ENCODE measurements around the gene GINM1.

The GINM1 gene

DNA sequence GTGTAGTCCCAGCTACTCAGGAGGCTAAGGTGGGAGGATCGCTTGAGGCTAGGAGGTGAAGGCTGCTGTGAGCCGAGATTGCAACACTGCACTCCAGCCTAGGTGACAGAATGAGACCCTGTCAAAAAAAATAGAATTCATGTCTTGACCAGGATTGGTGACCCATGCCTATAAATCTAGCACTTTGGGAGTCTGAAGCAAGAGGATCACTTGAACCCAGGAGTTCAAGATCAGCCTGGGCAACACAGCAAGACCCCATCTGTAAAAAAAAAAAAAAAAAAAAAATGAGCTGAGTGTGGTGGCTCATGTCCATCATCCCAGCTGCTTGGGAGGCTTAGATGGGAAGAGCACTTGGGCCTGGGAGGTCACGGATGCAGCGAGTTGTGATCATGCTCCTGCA is 34.3 kb downstream of the GINM1 start:
- H3K9ac ChIP-seq (ENCODE audit: low read length), result no peak overlapping the region
- H3K9me3 ChIP-seq (ENCODE audit: control insufficient read depth, insufficient read depth, low read depth, low read length), result no peaks in the 10 kb centered on the region
- no peak overlapping the region for H3K27ac ChIP-seq (ENCODE audit: low read depth, low read length)
- no peak overlapping the region for H3K4me3 ChIP-seq (ENCODE audit: low read depth, low read length)
- no peaks in the 10 kb centered on the region for H3K4me1 ChIP-seq (ENCODE audit: control insufficient read depth, insufficient read depth, low read length)
- peaks cover 54% of the 10 kb centered on the region for H3K36me3 ChIP-seq (ENCODE audit: control insufficient read depth, insufficient read depth, low read length)
- no peaks in the 10 kb centered on the region for H3K27me3 ChIP-seq (ENCODE audit: control insufficient read depth, insufficient read depth, low read length)

GRCh38 chr6:149608381-149608982 is 42.3 kb downstream of the GINM1 start:
- no peak overlapping the region for H3K27ac ChIP-seq (ENCODE audit: low read depth, low read length)
- H3K9ac ChIP-seq (ENCODE audit: low read length), result no peak overlapping the region
- peaks cover 3% of the 10 kb centered on the region; the same call in 1 of the 2 replicates for H3K9me3 ChIP-seq (ENCODE audit: control insufficient read depth, insufficient read depth, low read depth, low read length)
- no peak overlapping the region for H3K4me3 ChIP-seq (ENCODE audit: low read depth, low read length)
- H3K27me3 ChIP-seq (ENCODE audit: control insufficient read depth, insufficient read depth, low read length), result no peaks in the 10 kb centered on the region
- peaks cover 7% of the 10 kb centered on the region; the same call in 1 of the 2 replicates for H3K36me3 ChIP-seq (ENCODE audit: control insufficient read depth, insufficient read depth, low read length)
- no peaks in the 10 kb centered on the region for H3K4me1 ChIP-seq (ENCODE audit: control insufficient read depth, insufficient read depth, low read length)

DNA sequence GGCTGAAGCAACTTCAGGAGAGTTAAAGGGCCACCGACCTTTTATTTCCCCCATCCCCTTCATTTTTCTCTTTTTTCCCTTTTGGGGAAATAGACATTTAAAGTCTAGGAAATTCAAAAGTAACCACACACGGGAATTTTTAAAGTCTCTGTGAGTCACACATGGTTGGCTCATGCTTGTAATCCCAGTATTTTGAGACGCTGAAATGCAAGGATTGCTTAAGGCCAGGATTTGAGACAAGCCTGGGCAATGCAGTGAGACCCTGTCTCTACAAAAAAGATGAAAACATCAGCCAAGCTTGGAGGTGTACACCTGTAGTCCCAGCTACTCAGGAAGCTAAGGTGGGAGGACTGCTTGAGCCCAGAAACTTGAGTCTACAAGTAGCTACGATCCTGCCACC is 48.2 kb downstream of the GINM1 start:
- H3K4me1 ChIP-seq (ENCODE audit: control insufficient read depth, insufficient read depth, low read length), result no peaks in the 10 kb centered on the region
- peaks cover 8% of the 10 kb centered on the region; the same call in 1 of the 2 replicates for H3K9me3 ChIP-seq (ENCODE audit: control insufficient read depth, insufficient read depth, low read depth, low read length)
- H3K36me3 ChIP-seq (ENCODE audit: control insufficient read depth, insufficient read depth, low read length), result peaks cover 14% of the 10 kb centered on the region
- H3K27ac ChIP-seq (ENCODE audit: low read depth, low read length), result no peak overlapping the region
- no peaks in the 10 kb centered on the region for H3K27me3 ChIP-seq (ENCODE audit: control insufficient read depth, insufficient read depth, low read length)
- no peak overlapping the region for H3K4me3 ChIP-seq (ENCODE audit: low read depth, low read length)
- no peak overlapping the region for H3K9ac ChIP-seq (ENCODE audit: low read length)

DNA sequence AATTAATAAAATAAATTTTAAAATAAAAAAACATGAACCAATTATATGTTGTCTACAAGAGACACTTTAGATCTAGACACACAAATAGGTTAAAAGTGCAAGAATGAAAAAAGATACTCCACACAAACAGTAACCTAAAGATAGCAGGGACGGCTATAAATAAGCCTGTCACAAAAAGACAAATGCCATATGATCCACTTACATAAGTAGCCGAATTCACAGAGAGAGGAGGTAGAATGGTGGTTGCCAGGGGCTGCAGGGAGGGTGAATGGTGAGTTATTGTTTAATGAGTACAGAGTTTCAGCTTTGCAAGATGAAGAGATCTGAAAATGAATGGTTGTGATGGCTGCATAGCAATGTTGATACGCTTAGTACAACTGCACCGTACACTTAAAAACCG is 49.6 kb downstream of the GINM1 start:
- H3K27ac ChIP-seq (ENCODE audit: low read depth, low read length), result no peak overlapping the region
- no peak overlapping the region for H3K9ac ChIP-seq (ENCODE audit: low read length)
- H3K9me3 ChIP-seq (ENCODE audit: control insufficient read depth, insufficient read depth, low read depth, low read length), result peaks cover 8% of the 10 kb centered on the region; the same call in 1 of the 2 replicates
- H3K27me3 ChIP-seq (ENCODE audit: control insufficient read depth, insufficient read depth, low read length), result no peaks in the 10 kb centered on the region
- H3K36me3 ChIP-seq (ENCODE audit: control insufficient read depth, insufficient read depth, low read length), result peaks cover 18% of the 10 kb centered on the region
- H3K4me3 ChIP-seq (ENCODE audit: low read depth, low read length), result no peak overlapping the region
- H3K4me1 ChIP-seq (ENCODE audit: control insufficient read depth, insufficient read depth, low read length), result no peaks in the 10 kb centered on the region

DNA sequence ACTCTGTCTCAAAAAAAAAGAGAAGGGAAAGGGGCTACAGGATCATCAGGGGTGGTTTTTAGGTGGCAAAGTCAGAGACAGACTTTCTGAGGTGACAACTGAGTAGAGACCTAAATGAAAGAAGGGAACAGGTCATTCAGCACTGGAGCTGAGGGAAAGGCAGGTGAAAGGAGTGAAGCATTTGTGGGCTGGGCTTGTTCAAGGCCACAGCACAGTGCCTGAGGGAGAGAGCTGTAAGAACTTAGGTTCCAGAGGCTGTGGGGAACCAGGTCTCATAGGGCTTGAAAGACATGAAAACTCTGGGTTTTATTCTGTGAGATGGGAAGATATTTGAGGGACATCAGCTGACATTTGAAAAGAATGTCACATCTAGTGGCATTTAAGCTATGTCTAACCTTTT is 61.5 kb downstream of the GINM1 start:
- Histone ChIP-seq H3K36me3 (ENCODE audit: control insufficient read depth, insufficient read depth, low read length) (peaks cover 17% of the 10 kb centered on the region), H3K27me3 (ENCODE audit: control insufficient read depth, insufficient read depth, low read length) (no peaks in the 10 kb centered on the region), H3K9ac (ENCODE audit: low read length) (no peak overlapping the region), H3K9me3 (ENCODE audit: control insufficient read depth, insufficient read depth, low read depth, low read length) (no peaks in the 10 kb centered on the region), H3K4me3 (ENCODE audit: low read depth, low read length) (no peak overlapping the region), H3K4me1 (ENCODE audit: control insufficient read depth, insufficient read depth, low read length) (no peaks in the 10 kb centered on the region), H3K27ac (ENCODE audit: low read depth, low read length) (no peak overlapping the region)

DNA sequence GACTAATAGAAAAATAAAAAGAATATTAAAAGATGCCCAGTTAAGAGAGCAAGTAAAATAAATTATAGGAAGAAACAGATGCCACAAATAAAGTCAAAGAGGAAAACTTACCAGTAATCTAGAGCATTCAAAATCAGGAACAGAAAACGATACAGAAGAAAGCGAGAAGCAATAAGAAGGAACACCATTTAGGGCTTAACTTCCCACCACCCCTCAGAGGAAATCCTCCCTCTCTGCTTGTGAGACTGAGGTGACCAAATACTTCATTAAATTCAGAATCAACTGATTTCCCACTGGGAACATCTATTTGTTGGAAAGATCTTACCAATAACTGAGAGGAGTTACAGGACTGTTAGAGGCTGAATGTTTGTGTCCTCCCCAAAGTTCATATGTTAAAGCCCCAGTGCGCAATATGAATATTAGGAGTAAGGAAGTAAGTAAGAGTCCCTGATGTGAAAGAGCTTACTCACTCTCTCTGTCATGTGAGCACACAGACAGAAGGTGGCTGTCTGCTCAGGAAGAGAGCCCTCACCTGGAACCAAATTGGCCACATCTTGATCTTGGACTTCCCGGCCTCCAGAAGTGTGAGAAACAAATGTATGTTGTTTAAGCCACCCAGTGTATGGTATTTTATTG is 62.8 kb downstream of the GINM1 start:
- no peak overlapping the region for H3K4me3 ChIP-seq (ENCODE audit: low read depth, low read length)
- H3K27ac ChIP-seq (ENCODE audit: low read depth, low read length), result no peak overlapping the region
- no peaks in the 10 kb centered on the region for H3K27me3 ChIP-seq (ENCODE audit: control insufficient read depth, insufficient read depth, low read length)
- no peak overlapping the region for H3K9ac ChIP-seq (ENCODE audit: low read length)
- no peaks in the 10 kb centered on the region for H3K9me3 ChIP-seq (ENCODE audit: control insufficient read depth, insufficient read depth, low read depth, low read length)
- H3K36me3 ChIP-seq (ENCODE audit: control insufficient read depth, insufficient read depth, low read length), result peaks cover 10% of the 10 kb centered on the region; the same call in 1 of the 2 replicates
- no peaks in the 10 kb centered on the region for H3K4me1 ChIP-seq (ENCODE audit: control insufficient read depth, insufficient read depth, low read length)

GRCh38 chr6:149634315-149634714 is 68.1 kb downstream of the GINM1 start:
- H3K9ac ChIP-seq (ENCODE audit: low read length), result no peak overlapping the region
- no peaks in the 10 kb centered on the region for H3K27me3 ChIP-seq (ENCODE audit: control insufficient read depth, insufficient read depth, low read length)
- peaks cover 12% of the 10 kb centered on the region for H3K36me3 ChIP-seq (ENCODE audit: control insufficient read depth, insufficient read depth, low read length)
- no peaks in the 10 kb centered on the region for H3K9me3 ChIP-seq (ENCODE audit: control insufficient read depth, insufficient read depth, low read depth, low read length)
- no peak overlapping the region for H3K4me3 ChIP-seq (ENCODE audit: low read depth, low read length)
- no peak overlapping the region for H3K27ac ChIP-seq (ENCODE audit: low read depth, low read length)
- no peaks in the 10 kb centered on the region for H3K4me1 ChIP-seq (ENCODE audit: control insufficient read depth, insufficient read depth, low read length)

GRCh38 chr6:149636124-149636523 is 69.9 kb downstream of the GINM1 start:
- no peak overlapping the region for H3K4me3 ChIP-seq (ENCODE audit: low read depth, low read length)
- no peaks in the 10 kb centered on the region for H3K4me1 ChIP-seq (ENCODE audit: control insufficient read depth, insufficient read depth, low read length)
- H3K9ac ChIP-seq (ENCODE audit: low read length), result no peak overlapping the region
- H3K9me3 ChIP-seq (ENCODE audit: control insufficient read depth, insufficient read depth, low read depth, low read length), result no peaks in the 10 kb centered on the region
- H3K27ac ChIP-seq (ENCODE audit: low read depth, low read length), result no peak overlapping the region
- H3K36me3 ChIP-seq (ENCODE audit: control insufficient read depth, insufficient read depth, low read length), result peaks cover 8% of the 10 kb centered on the region
- H3K27me3 ChIP-seq (ENCODE audit: control insufficient read depth, insufficient read depth, low read length), result no peaks in the 10 kb centered on the region

Data from HUES6 (cell line).